GM23248 (cell line): ENCODE measurements around the gene HOXA6. TPM values are rescaled to one million over a fixed set of nuclear protein-coding genes. Genes with fewer than 3 reads are reported as not detected.

Experiments
- DNase-seq: peaks from one replicate; pipeline ENCODE4 v3.0.0-alpha.2; 2015
- H2AFZ ChIP-seq: fragments of 200-600 bp; sonication (generic); 2 replicates; pipeline ENCODE4 v1.6.1; 2016; ENCODE audit warnings: antibody characterized with exemption
- H3F3A ChIP-seq: fragments of 200-600 bp; sonication (generic); 2 replicates; pipeline ENCODE4 v1.6.1; 2016; ENCODE audit warnings: mild to moderate bottlenecking, antibody characterized with exemption, mixed run types; ENCODE audit not compliant: insufficient read depth
- H3K27ac ChIP-seq: fragments of 200-600 bp; sonication (generic); 2 replicates; pipeline ENCODE4 v1.5.1; 2016; ENCODE audit warnings: mild to moderate bottlenecking
- H3K27me3 ChIP-seq: fragments of 200-600 bp; sonication (generic); replicated peaks from 2 replicates; pipeline ENCODE4 v1.6.1; 2016; ENCODE audit warnings: mild to moderate bottlenecking; ENCODE audit not compliant: insufficient read depth
- H3K36me3 ChIP-seq: fragments of 200-600 bp; sonication (generic); 2 replicates; pipeline ENCODE4 v1.6.1; 2016; ENCODE audit warnings: low read depth, mild to moderate bottlenecking
- H3K4me1 ChIP-seq: fragments of 200-600 bp; sonication (generic); 2 replicates; pipeline ENCODE4 v1.6.1; 2016; ENCODE audit warnings: mild to moderate bottlenecking; ENCODE audit not compliant: insufficient read depth
- H3K4me2 ChIP-seq: fragments of 200-600 bp; sonication (generic); one replicate; pipeline ENCODE4 v1.6.1; 2016; ENCODE audit warnings: mild to moderate bottlenecking; ENCODE audit not compliant: unreplicated experiment
- H3K4me3 ChIP-seq: fragments of 200-600 bp; sonication (generic); 2 replicates; pipeline ENCODE4 v1.5.1; 2016; ENCODE audit warnings: mild to moderate bottlenecking
- H3K79me2 ChIP-seq: fragments of 200-600 bp; sonication (generic); 2 replicates; pipeline ENCODE4 v1.6.1; 2016; ENCODE audit warnings: mild to moderate bottlenecking; ENCODE audit not compliant: insufficient read depth
- H3K9ac ChIP-seq: fragments of 200-600 bp; sonication (generic); 2 replicates; pipeline ENCODE4 v1.6.1; 2016; ENCODE audit warnings: mild to moderate bottlenecking
- H3K9me2 ChIP-seq: fragments of 200-600 bp; sonication (generic); 2 replicates; pipeline ENCODE4 v1.6.1; 2016; ENCODE audit warnings: mixed run types, mild to moderate bottlenecking, moderate library complexity; ENCODE audit not compliant: insufficient read depth
- H3K9me3 ChIP-seq: fragments of 200-600 bp; sonication (generic); one replicate; pipeline ENCODE4 v1.6.1; 2017; ENCODE audit warnings: low read depth
- H4K20me1 ChIP-seq: fragments of 200-600 bp; sonication (generic); 2 replicates; pipeline ENCODE4 v1.6.0; 2016; ENCODE audit not compliant: insufficient read depth
- EZH2 ChIP-seq: fragments of 200-600 bp; sonication (generic); IDR thresholded peaks from 2 replicates; pipeline ENCODE4 v1.6.1; 2018; ENCODE audit warnings: antibody characterized with exemption, mild to moderate bottlenecking; ENCODE audit not compliant: insufficient read depth, poor library complexity, severe bottlenecking
- EZH2phosphoT487 ChIP-seq: fragments of 200-600 bp; sonication (generic); IDR thresholded peaks from 2 replicates; pipeline ENCODE4 v1.6.1; 2018; ENCODE audit warnings: antibody characterized with exemption, moderate library complexity, mild to moderate bottlenecking, low read depth; ENCODE audit not compliant: insufficient read depth
- WGBS, 2 experiments: methylation state at CpG; one replicate each; pipeline ENCODE4 v1.1.6; 2015 to 2017; ENCODE audit warnings: low lambda C conversion rate in 2 of 2, low coverage in 1 of 2; ENCODE audit errors: missing lambda C conversion rate in 2 of 2; 5-methylcytosine and 5-hydroxymethylcytosine counted together
- in situ Hi-C: fragments of 300-500 bp; cut with MboI; formaldehyde crosslinking; loops from 2 replicates; pipeline ENCODE4 v1.15.0; 2020
- polyA plus RNA-seq: library from polyadenylated mRNA; unstranded; fragments of >200 nt; fragmentation: Nextera tagmentation; extraction: Ambion mirVana; gene quantifications from 2 replicates; pipeline ENCODE4 v1.2.1, GENCODE V29; 2016
- total RNA-seq: library from RNA; depleted of rRNA; stranded (reverse); fragments of >200 nt; shearing (Covaris generic); gene quantifications from 2 replicates; pipeline ENCODE4 v1.2.3, GENCODE V29; 2014

HOXA6 gene
- total and polyA plus RNA-seq, 2 experiments from 2014 or later, result 3.2 to 3.5 TPM

GRCh38 chr7:27125986-27126394 lies 21.6 kb downstream of the HOXA6 start:
- in situ Hi-C loops, result no loop called here
- Histone ChIP-seq H3K4me3 (no peak overlapping the region), H3K9me3 (no peaks in the 10 kb centered on the region), H4K20me1 (no peaks in the 10 kb centered on the region), H3K27ac (no peak overlapping the region), H3K79me2 (peaks cover 18% of the 10 kb centered on the region), H3K36me3 (no peaks in the 10 kb centered on the region), H3K4me1 (no peaks in the 10 kb centered on the region), H3K9ac (no peak overlapping the region), H3K9me2 (no peaks in the 10 kb centered on the region), H3F3A (no peaks in the 10 kb centered on the region), H3K27me3 (no peaks in the 10 kb centered on the region), H2AFZ (no peak overlapping the region), H3K4me2 (no peak overlapping the region)
- DNase-seq, result no peak
- 75 to 76% methylated on average over 5 of the region's 5 CpGs for WGBS, 2 experiments
- TF ChIP-seq EZH2phosphoT487 (no peak), EZH2 (no peak)

GRCh38 chr7:27124902-27125689 lies 22.5 kb downstream of the HOXA6 start:
- Histone ChIP-seq H3K27me3 (no peaks in the 10 kb centered on the region), H4K20me1 (no peaks in the 10 kb centered on the region), H3K79me2 (peaks cover 18% of the 10 kb centered on the region), H3K27ac (no peak overlapping the region), H3K36me3 (no peaks in the 10 kb centered on the region), H3F3A (no peaks in the 10 kb centered on the region), H3K4me1 (no peaks in the 10 kb centered on the region), H3K4me2 (no peak overlapping the region), H3K9me2 (no peaks in the 10 kb centered on the region), H2AFZ (no peak overlapping the region), H3K9me3 (no peaks in the 10 kb centered on the region), H3K9ac (no peak overlapping the region), H3K4me3 (no peak overlapping the region)
- WGBS, 2 experiments, result 83% methylated on average over 8 of the region's 8 CpGs
- in situ Hi-C loops, result no loop called here
- no peak for TF ChIP-seq EZH2
- TF ChIP-seq EZH2phosphoT487, result no peak
- DNase-seq, result no peak

- no peaks in the 10 kb centered on the region for H4K20me1 ChIP-seq
- TF ChIP-seq EZH2, result no peak
- no peak for TF ChIP-seq EZH2phosphoT487
- H2AFZ ChIP-seq, result no peak overlapping the region
- no peaks in the 10 kb centered on the region for H3K36me3 ChIP-seq
- no peaks in the 10 kb centered on the region for H3K9me3 ChIP-seq
- no peak overlapping the region for H3K4me3 ChIP-seq
- WGBS, 2 experiments, result 89% methylated on average over 42 to 43 of the region's 43 CpGs
- in situ Hi-C loops, result no loop called here
- H3K79me2 ChIP-seq, result peaks cover 11% of the 10 kb centered on the region
- no peak overlapping the region for H3K4me2 ChIP-seq
- no peaks in the 10 kb centered on the region for H3K27me3 ChIP-seq
- H3K9ac ChIP-seq, result no peak overlapping the region
- no peaks in the 10 kb centered on the region for H3K4me1 ChIP-seq
- no peak overlapping the region for H3K27ac ChIP-seq
- H3K9me2 ChIP-seq, result no peaks in the 10 kb centered on the region
- no peak for DNase-seq
- no peaks in the 10 kb centered on the region for H3F3A ChIP-seq
Measured at GRCh38 chr7:27124096-27124901, 23.3 kb downstream of the HOXA6 start.

- no peak for TF ChIP-seq EZH2
- no peak for TF ChIP-seq EZH2phosphoT487
- Histone ChIP-seq H3K27me3 (no peaks in the 10 kb centered on the region), H3F3A (no peaks in the 10 kb centered on the region), H3K9me3 (no peaks in the 10 kb centered on the region), H3K4me2 (no peak overlapping the region), H3K79me2 (peaks cover 10% of the 10 kb centered on the region), H3K9ac (no peak overlapping the region), H3K36me3 (no peaks in the 10 kb centered on the region), H3K4me1 (no peaks in the 10 kb centered on the region), H2AFZ (no peak overlapping the region), H3K27ac (no peak overlapping the region), H3K4me3 (no peak overlapping the region), H4K20me1 (no peaks in the 10 kb centered on the region), H3K9me2 (no peaks in the 10 kb centered on the region)
- DNase-seq, result no peak
- in situ Hi-C loops, result no loop called here
- WGBS, 2 experiments, result 91 to 93% methylated on average over 22 to 26 of the region's 26 CpGs
Measured at GRCh38 chr7:27123477-27124053, 24.0 kb downstream of the HOXA6 start.
